Esophagus muscularis mucosa (tissue), 4 donors: ENCODE measurements around the gene GFRA4.

Experiments
- EP300 ChIP-seq: sonication (generic); formaldehyde crosslinking; IDR thresholded peaks from one replicate; pipeline ENCODE4 v1.6.1; 2017; ENCODE audit warnings: antibody characterized with exemption
- POLR2A ChIP-seq: fragments of 450-650 bp; IDR thresholded peaks from one replicate; pipeline ENCODE4 v1.6.1; 2017; ENCODE audit warnings: antibody characterized with exemption, moderate library complexity, mild to moderate bottlenecking, low read depth
- TF ChIP-seq, protein P1 (sequence below), 3 experiments: fragments of 200-600 bp in 2 of 3; fragments of 450-650 bp in 1 of 3; sonication (generic) in 2 of 3; IDR thresholded peaks; one replicate each; pipeline ENCODE4 v1.5.1; 2017 to 2019; ENCODE audit warnings: antibody characterized with exemption in 3 of 3, mild to moderate bottlenecking in 2 of 3, moderate library complexity in 1 of 3

- TF ChIP-seq, protein P1, sequence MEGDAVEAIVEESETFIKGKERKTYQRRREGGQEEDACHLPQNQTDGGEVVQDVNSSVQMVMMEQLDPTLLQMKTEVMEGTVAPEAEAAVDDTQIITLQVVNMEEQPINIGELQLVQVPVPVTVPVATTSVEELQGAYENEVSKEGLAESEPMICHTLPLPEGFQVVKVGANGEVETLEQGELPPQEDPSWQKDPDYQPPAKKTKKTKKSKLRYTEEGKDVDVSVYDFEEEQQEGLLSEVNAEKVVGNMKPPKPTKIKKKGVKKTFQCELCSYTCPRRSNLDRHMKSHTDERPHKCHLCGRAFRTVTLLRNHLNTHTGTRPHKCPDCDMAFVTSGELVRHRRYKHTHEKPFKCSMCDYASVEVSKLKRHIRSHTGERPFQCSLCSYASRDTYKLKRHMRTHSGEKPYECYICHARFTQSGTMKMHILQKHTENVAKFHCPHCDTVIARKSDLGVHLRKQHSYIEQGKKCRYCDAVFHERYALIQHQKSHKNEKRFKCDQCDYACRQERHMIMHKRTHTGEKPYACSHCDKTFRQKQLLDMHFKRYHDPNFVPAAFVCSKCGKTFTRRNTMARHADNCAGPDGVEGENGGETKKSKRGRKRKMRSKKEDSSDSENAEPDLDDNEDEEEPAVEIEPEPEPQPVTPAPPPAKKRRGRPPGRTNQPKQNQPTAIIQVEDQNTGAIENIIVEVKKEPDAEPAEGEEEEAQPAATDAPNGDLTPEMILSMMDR (IDR thresholded peaks at IDR 0.05) = no peak
- TF ChIP-seq POLR2A (no peak), EP300 (no peak)
Observed at GRCh38 chr20:3710011-3710466, 46.8 kb upstream of the GFRA4 start.
